Lower leg skin (tissue), 3 donors: ENCODE measurements around the gene FUNDC2.

ENCODE experiments used
- POLR2A ChIP-seq, 2 donors: fragments of 450-650 bp; IDR thresholded peaks; one replicate each; pipeline ENCODE4 v1.6.1; 2016 to 2017; ENCODE audit warnings: antibody characterized with exemption in 2 of 2, mild to moderate bottlenecking in 1 of 2, moderate library complexity in 1 of 2
- TF ChIP-seq, protein P1 (sequence below), 3 donors: fragments of 450-650 bp; IDR thresholded peaks; one replicate each; pipeline ENCODE4 v1.5.1; 2016; ENCODE audit warnings: antibody characterized with exemption in 3 of 3, mild to moderate bottlenecking in 3 of 3, moderate library complexity in 2 of 3

DNA sequence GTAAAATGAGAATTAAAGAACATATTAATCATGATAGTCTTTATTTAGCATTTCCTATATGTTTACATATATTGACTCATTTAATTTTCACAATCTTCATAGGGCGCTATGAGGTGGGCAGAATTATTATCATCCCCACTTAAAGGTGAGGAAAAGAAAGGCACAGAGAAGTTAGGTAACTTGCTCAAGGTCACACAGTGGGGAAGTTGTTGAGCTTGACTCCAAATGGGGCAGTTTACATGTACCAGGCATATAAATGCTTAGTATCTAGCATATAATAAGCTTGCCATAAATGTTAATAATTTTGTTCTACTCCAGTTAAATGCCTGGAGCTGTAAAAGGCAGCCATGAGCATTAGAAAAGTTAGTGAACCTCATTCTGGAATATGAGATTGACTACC, 42.8 kb downstream of the FUNDC2 start:
- TF ChIP-seq, protein P1, sequence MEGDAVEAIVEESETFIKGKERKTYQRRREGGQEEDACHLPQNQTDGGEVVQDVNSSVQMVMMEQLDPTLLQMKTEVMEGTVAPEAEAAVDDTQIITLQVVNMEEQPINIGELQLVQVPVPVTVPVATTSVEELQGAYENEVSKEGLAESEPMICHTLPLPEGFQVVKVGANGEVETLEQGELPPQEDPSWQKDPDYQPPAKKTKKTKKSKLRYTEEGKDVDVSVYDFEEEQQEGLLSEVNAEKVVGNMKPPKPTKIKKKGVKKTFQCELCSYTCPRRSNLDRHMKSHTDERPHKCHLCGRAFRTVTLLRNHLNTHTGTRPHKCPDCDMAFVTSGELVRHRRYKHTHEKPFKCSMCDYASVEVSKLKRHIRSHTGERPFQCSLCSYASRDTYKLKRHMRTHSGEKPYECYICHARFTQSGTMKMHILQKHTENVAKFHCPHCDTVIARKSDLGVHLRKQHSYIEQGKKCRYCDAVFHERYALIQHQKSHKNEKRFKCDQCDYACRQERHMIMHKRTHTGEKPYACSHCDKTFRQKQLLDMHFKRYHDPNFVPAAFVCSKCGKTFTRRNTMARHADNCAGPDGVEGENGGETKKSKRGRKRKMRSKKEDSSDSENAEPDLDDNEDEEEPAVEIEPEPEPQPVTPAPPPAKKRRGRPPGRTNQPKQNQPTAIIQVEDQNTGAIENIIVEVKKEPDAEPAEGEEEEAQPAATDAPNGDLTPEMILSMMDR (IDR thresholded peaks at IDR 0.05): no peak
- TF ChIP-seq POLR2A (IDR thresholded peaks at IDR 0.05): no peak
